ENCODE results near the gene POFUT1. TPM values are rescaled to one million over a fixed set of nuclear protein-coding genes. Genes with fewer than 3 reads are reported as not detected.

POFUT1 gene
- 29.9 and 33.3 TPM in 2 replicates for total RNA-seq

DNA sequence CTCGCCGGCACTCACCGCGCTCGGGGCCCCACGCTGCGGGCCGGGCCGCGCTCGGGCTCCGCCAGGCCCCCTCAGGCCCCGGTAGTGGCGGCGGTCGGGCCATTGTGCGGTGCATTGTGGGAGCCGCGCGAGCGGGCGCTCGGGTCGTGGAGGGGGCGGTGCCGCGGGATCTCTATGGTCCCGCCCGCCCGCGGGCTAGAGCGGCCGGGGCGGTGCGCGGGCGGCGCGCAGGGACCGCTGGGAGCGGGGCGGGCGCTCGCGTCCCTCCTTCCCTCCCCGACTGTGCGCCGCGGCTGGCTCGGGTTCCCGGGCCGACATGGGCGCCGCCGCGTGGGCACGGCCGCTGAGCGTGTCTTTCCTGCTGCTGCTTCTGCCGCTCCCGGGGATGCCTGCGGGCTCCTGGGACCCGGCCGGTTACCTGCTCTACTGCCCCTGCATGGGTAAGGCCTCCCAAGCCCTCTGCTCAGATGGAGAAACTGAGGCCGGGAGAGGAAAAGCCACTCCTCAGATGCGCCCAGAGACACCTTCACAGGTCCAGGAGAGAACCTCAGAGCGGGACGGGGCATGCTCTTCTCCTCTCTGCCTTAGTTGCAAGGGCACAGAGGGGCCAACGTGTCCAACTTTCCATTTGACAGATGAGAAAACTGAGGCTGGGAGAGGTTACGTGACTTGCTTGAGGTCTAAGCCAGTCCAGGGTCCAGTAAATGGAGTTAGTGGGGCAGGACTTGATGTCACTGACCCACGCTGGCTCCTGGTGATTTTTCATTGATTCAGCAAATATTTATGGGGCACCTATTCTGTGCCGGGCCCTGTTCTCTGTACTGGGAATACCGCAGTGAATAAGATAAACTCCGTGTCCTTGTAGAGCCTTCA lies at the start of gene POFUT1, which contains the start of gene PLAGL2:
POFUT1 (plus strand) TSS at position 255 of the 873 bp plus-strand sequence; CDS start at position 317, 62 bp downstream.
PLAGL2 (minus strand) TSS at position 118 of the 873 bp plus-strand sequence. CDS start 5,565 bp downstream, outside the sequence.

DNA sequence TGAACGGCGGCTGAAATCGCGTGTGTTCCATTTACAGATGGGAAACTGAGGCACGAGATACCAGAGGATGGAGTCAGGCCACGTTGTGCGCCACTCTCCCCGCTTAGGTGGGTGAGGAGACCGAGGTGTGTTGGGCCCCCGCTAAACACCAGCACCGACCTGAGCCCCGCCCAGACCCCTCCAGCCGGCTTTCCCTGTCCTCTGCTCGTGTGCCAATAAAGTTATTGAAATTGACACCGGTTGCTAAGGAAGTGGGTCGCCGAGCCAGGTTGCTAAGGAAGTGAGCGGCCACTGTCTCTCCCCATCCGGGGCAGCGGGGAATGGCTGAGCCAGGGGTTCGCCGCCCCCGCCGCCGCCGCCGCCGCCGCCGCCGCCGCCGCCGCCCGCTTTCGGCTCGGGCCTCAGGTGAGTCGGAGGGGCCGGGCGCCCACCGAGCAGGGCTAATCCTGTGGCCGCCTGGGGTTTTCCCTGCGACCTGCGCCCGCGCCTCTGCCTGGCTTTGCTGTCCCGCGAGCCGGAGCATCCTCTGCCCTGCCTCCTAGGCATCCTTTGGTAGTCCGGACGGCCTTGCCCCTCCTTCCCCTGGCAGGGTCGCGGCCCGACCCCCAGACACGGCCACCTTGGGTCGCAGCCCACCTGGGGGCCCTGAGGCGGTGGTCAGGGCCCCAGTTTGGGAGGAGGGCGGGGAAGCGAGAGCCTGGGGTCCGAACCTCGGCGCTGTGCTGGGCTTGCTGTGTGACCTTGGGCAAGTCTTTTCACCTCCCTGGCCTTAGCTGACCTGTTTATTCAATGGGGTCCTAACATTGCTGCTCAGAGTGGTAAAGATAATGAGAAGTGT lies 69.9 kb downstream of the POFUT1 start, which contains the start of gene KIF3B:
KIF3B (plus strand) TSS at position 291 of the 838 bp plus-strand sequence. CDS start 32,127 bp downstream, outside the sequence.

Other genes starting within 250 kb of the POFUT1 start
- gene XKR7, start 239.7 kb upstream of the POFUT1 start, total RNA-seq, result not detected in 2 replicates
- not detected in 2 replicates for gene CCM2L, start 197.4 kb upstream of the POFUT1 start, total RNA-seq
- gene HCK, start 155.6 kb upstream of the POFUT1 start, total RNA-seq, result not detected in 2 replicates
- gene TM9SF4, start 98.2 kb upstream of the POFUT1 start, total RNA-seq, result 25.5 and 29.5 TPM in 2 replicates
- gene PLAGL2, start 137 bp upstream of the POFUT1 start, total RNA-seq, result 5.1 and 6.2 TPM in 2 replicates
- 13.3 and 15.4 TPM in 2 replicates for gene KIF3B, start 69.8 kb downstream of the POFUT1 start, total RNA-seq
- gene ASXL1, start 150.5 kb downstream of the POFUT1 start, total RNA-seq, result 11.8 and 13.0 TPM in 2 replicates

All from hair follicular keratinocyte (primary cell).